ENCODE measurements around the gene DIRAS2. TPM values are rescaled to one million over a fixed set of nuclear protein-coding genes. Genes with fewer than 3 reads are reported as not detected.

The DIRAS2 gene
- total and polyA plus RNA-seq, 12 donors, result 0.07 to 0.20 (median 0.11) TPM; not detected in 8

DNA sequence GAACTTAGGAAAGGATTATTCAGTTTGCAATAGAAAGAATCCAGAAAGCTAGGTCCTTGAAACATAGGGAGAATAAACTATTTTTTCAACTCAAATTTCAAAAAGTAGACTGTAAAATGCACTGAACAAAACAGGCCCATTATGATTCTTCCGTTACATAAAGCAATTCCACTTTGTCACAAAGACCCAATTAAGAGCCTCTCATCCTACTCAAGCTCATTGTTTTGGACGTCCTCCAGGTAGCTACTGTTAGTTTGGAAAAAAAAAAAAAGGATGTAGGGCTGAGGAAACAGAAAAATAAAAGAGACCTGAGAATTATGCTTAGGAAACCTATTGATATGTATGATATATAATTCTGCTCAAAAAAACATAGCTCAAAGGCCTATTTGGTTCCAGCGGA is 74.0 kb downstream of the DIRAS2 start:
- no peaks in the 10 kb centered on the region for H3K9me3 ChIP-seq
- H3K4me1 ChIP-seq, result no peaks in the 10 kb centered on the region
- H3K36me3 ChIP-seq, result no peaks in the 10 kb centered on the region
- ATAC-seq (no peak), DNase-seq (no peak)
- TF ChIP-seq, protein P1, sequence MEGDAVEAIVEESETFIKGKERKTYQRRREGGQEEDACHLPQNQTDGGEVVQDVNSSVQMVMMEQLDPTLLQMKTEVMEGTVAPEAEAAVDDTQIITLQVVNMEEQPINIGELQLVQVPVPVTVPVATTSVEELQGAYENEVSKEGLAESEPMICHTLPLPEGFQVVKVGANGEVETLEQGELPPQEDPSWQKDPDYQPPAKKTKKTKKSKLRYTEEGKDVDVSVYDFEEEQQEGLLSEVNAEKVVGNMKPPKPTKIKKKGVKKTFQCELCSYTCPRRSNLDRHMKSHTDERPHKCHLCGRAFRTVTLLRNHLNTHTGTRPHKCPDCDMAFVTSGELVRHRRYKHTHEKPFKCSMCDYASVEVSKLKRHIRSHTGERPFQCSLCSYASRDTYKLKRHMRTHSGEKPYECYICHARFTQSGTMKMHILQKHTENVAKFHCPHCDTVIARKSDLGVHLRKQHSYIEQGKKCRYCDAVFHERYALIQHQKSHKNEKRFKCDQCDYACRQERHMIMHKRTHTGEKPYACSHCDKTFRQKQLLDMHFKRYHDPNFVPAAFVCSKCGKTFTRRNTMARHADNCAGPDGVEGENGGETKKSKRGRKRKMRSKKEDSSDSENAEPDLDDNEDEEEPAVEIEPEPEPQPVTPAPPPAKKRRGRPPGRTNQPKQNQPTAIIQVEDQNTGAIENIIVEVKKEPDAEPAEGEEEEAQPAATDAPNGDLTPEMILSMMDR (IDR thresholded peaks at IDR 0.05), result no peak
- intact Hi-C loops (cut with DNase I), result no loop called here
- H3K4me3 ChIP-seq, result no peak overlapping the region
- 64 to 69% methylated on average over 3 of the region's 3 CpGs for WGBS, 2 donors
- no peaks in the 10 kb centered on the region for H3K27me3 ChIP-seq
- no peak overlapping the region for H3K27ac ChIP-seq

DNA sequence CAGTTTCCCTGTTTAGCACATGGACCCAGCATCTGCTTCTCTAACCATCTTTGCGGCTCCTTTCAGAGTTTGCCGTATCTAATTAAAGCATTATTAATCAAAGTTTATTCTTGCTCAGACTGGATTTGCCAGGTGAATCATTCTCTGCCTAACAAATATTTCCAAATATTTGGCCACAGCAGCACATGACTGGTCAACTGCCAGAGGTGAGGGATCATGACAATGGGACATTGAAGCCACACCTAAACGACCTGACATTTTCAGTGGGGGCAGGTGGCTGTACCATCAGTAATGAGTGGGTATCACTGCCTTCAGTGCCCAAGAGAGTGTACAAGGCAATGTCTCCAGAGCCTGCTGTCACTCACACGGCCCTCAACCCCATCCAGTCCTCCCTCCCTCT is 80.4 kb downstream of the DIRAS2 start:
- H3K27ac ChIP-seq, result no peak overlapping the region
- H3K36me3 ChIP-seq, result no peaks in the 10 kb centered on the region
- 82 to 88% methylated on average over 4 of the region's 4 CpGs for WGBS, 2 donors
- TF ChIP-seq, protein P1 (IDR thresholded peaks at IDR 0.05), result no peak
- ATAC-seq, result no peak
- H3K27me3 ChIP-seq, result no peaks in the 10 kb centered on the region
- no peak for DNase-seq
- intact Hi-C loops (cut with DNase I), result no loop called here
- H3K9me3 ChIP-seq, result no peaks in the 10 kb centered on the region
- no peak overlapping the region for H3K4me3 ChIP-seq
- no peaks in the 10 kb centered on the region for H3K4me1 ChIP-seq

Other genes with a start within 250 kb of the DIRAS2 start
- 10 to 100 TPM in 1 of 10 donors, 1 to 10 TPM in 9; 1.0 to 26.1 (median 3.0) TPM for gene SYK, start 159.0 kb upstream of the DIRAS2 start, total RNA-seq
- gene SYK, start 159.0 kb upstream of the DIRAS2 start, polyA plus RNA-seq, result 1 to 10 TPM in 1 of 2 donors, under 1 TPM in 1; 0.96 to 1.5 TPM